HCT116 (cell line): Measurements from ENCODE around the gene ENKD1. TPM values are rescaled to one million over a fixed set of nuclear protein-coding genes. Genes with fewer than 3 reads are reported as not detected.

Source experiments
- ATAC-seq: fragments of 200-7000 bp; cut with Tn5 transposase; 2 replicates; pipeline ENCODE4 v1.9.1; 2020; ENCODE audit warnings: mild to moderate bottlenecking, moderate library complexity
- BruUV-seq: library from RNA; stranded (reverse); fragments of 400-500 nt; replicated peaks from 2 replicates; lab custom pipeline; 2021; lab: Mats Ljungman, UMichigan
- CTCF ChIA-PET: fragments of 300-600 bp; sonication (Branson Sonifier 250); formaldehyde crosslinking; loops from one replicate; lab custom pipeline; 2021; ENCODE audit warnings: antibody characterized with exemption; lab: Charles Lee
- POLR2A ChIA-PET: fragments of 300-600, 350-600 bp; sonication (Branson Sonifier 250); formaldehyde crosslinking; loops from one replicate; lab custom pipeline; 2021; ENCODE audit warnings: antibody characterized with exemption; lab: Charles Lee
- RAD21 ChIA-PET, 2 experiments: fragments of 300-600 bp; sonication (Branson Sonifier 250); formaldehyde crosslinking; loops; one replicate each; lab custom pipeline; 2023; ENCODE audit warnings: low total read pairs in 2 of 2; ENCODE audit not compliant: uncharacterized antibody in 2 of 2, unreplicated experiment in 2 of 2, low non-redundant PET in 1 of 2; lab: Charles Lee
- DNase-seq: peaks from one replicate; pipeline ENCODE4 v3.0.0-alpha.2; 2010; ENCODE audit warnings: low read depth, low spot score
- H2AFZ ChIP-seq: fragments of 200-600 bp; shearing (Covaris generic), sonication (generic); 2 replicates; pipeline ENCODE4 v1.6.1; 2017; ENCODE audit warnings: low read depth, mixed run types, mixed read lengths, antibody characterized with exemption, low read length; ENCODE audit not compliant: poor library complexity, severe bottlenecking
- H3K27ac ChIP-seq: 2 replicates; pipeline ENCODE4 v1.5.1; 2012; ENCODE audit warnings: low read depth, low read length
- H3K27me3 ChIP-seq: fragments of 200-600 bp; sonication (generic); 2 replicates; pipeline ENCODE4 v1.6.1; 2016; ENCODE audit warnings: mixed run types, low read length, mixed read lengths; ENCODE audit not compliant: insufficient read depth
- H3K36me3 ChIP-seq, 2 experiments: fragments of 200-500 bp in 1 of 2; fragments of 200-600 bp in 1 of 2; sonication (Bioruptor generic) in 1 of 2; sonication (generic) in 1 of 2; 2 replicates each; pipeline versions ENCODE4 v1.5.1 to v1.6.1; 2014 to 2016; ENCODE audit warnings: low read length in 2 of 2, inconsistent platforms in 1 of 2, mixed read lengths in 1 of 2, mixed run types in 1 of 2; ENCODE audit not compliant: insufficient read depth in 2 of 2, control insufficient read depth in 1 of 2
- H3K4me1 ChIP-seq, 2 experiments: fragments of 200-600 bp in 1 of 2; sonication (generic) in 1 of 2; 2 replicates each; pipeline versions ENCODE4 v1.5.1 to v1.6.1; 2012 to 2017; ENCODE audit warnings: low read length in 2 of 2, inconsistent platforms in 1 of 2, mild to moderate bottlenecking in 1 of 2, mixed read lengths in 1 of 2, mixed run types in 1 of 2, moderate library complexity in 1 of 2; ENCODE audit not compliant: insufficient read depth in 2 of 2, control insufficient read depth in 1 of 2
- H3K4me2 ChIP-seq: fragments of 200-600 bp; sonication (generic); 2 replicates; pipeline ENCODE4 v1.6.1; 2017; ENCODE audit warnings: mixed run types, low read length, mixed read lengths
- H3K4me3 ChIP-seq, 2 experiments: fragments of 200-600 bp in 1 of 2; sonication (generic) in 1 of 2; replicated peaks in 1 of 2; 2 replicates each; pipeline ENCODE4 v1.5.1; 2011 to 2016; ENCODE audit warnings: low read length in 2 of 2, control low read depth in 1 of 2, low read depth in 1 of 2, mild to moderate bottlenecking in 1 of 2, mixed read lengths in 1 of 2, mixed run types in 1 of 2
- H3K79me2 ChIP-seq: fragments of 200-600 bp; sonication (generic); 2 replicates; pipeline ENCODE4 v1.6.1; 2017; ENCODE audit warnings: mild to moderate bottlenecking, mixed run types, low read length, moderate library complexity, mixed read lengths; ENCODE audit not compliant: insufficient read depth
- H3K9ac ChIP-seq: fragments of 200-600 bp; sonication (generic); 2 replicates; pipeline ENCODE4 v1.6.1; 2016; ENCODE audit warnings: low read length, mixed read lengths
- H3K9me2 ChIP-seq: fragments of 200-600 bp; sonication (generic), shearing (Covaris generic); 2 replicates; pipeline ENCODE4 v1.6.1; 2017; ENCODE audit warnings: mixed run types, mild to moderate bottlenecking, moderate library complexity; ENCODE audit not compliant: insufficient read depth
- H3K9me3 ChIP-seq, 2 experiments: fragments of 200-500 bp in 1 of 2; fragments of 200-600 bp in 1 of 2; sonication (Bioruptor generic) in 1 of 2; sonication (generic) in 1 of 2; 2 replicates each; pipeline ENCODE4 v1.6.1; 2014 to 2017; ENCODE audit warnings: low read length in 2 of 2, mixed read lengths in 2 of 2, inconsistent platforms in 1 of 2, low read depth in 1 of 2, mild to moderate bottlenecking in 1 of 2, mixed run types in 1 of 2, moderate library complexity in 1 of 2; ENCODE audit not compliant: control insufficient read depth in 1 of 2, insufficient read depth in 1 of 2
- H4K20me1 ChIP-seq: fragments of 200-600 bp; sonication (generic), shearing (Covaris generic); 2 replicates; pipeline ENCODE4 v1.6.1; 2017; ENCODE audit warnings: mixed run types, mild to moderate bottlenecking, moderate library complexity; ENCODE audit not compliant: insufficient read depth
- EGR1 ChIP-seq: IDR thresholded peaks from 2 replicates; pipeline ENCODE4 v1.6.1; 2012; ENCODE audit warnings: low read depth
- FOSL1 ChIP-seq: IDR thresholded peaks from 2 replicates; pipeline ENCODE4 v1.6.1; 2012; ENCODE audit warnings: low read depth
- POLR2AphosphoS5 ChIP-seq: IDR thresholded peaks from 2 replicates; pipeline ENCODE4 v1.6.1; 2011; ENCODE audit warnings: mild to moderate bottlenecking, low read depth, low read length, moderate library complexity
- RAD21 ChIP-seq: IDR thresholded peaks from 2 replicates; pipeline ENCODE4 v1.6.1; 2012; ENCODE audit warnings: low read depth, mild to moderate bottlenecking
- ZNF274 ChIP-seq: fragments of 200-500 bp; sonication (Bioruptor generic); IDR thresholded peaks from 2 replicates; pipeline ENCODE4 v1.6.1; 2014; ENCODE audit warnings: mild to moderate bottlenecking, low read depth, low read length, inconsistent platforms
- intact Hi-C: fragments of 100-400 bp; cut with micrococcal nuclease; formaldehyde crosslinking; loops from 2 replicates; pipeline ENCODE4 v1.10.0; 2022
- total RNA-seq: library from RNA; stranded (reverse); gene quantifications from one replicate; pipeline ENCODE4 v1.2.1, GENCODE V29; 2021; ENCODE audit not compliant: unreplicated experiment
- TF ChIP-seq, protein P1 (sequence below): IDR thresholded peaks from 2 replicates; pipeline ENCODE4 v1.6.1; 2011; ENCODE audit warnings: mild to moderate bottlenecking, low read length, moderate library complexity; ENCODE audit not compliant: insufficient replicate concordance; ENCODE audit errors: extremely low read depth
- TF ChIP-seq, protein P2 (sequence below): IDR thresholded peaks from 2 replicates; pipeline ENCODE4 v1.6.1; 2012; ENCODE audit warnings: low read depth
- TF ChIP-seq, protein P3 (sequence below): IDR thresholded peaks from 2 replicates; pipeline ENCODE4 v1.6.1; 2012

Gene ENKD1
- total RNA-seq, 1 experiment from 2014 or later = 16.8 TPM

DNA sequence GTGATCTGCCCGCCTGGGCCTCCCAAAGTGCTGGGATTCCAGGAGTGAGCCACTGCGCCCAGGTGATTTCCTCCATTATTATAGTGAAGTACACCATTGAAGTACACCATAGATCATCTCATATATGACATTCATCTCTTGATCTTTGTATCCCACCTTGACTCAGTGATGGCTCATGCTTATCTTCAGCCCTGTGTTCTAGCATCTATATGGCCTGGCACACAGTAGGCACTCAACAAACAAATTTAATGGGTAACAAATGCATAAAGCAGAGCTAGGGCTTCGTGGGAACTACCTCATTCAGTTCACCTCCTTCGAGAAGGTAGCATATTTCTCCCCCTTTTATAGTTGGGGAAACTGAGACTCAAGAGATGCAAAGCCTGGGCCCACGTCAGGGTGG, 952 bp downstream of the ENKD1 start (continued):
- TF ChIP-seq, protein P1, sequence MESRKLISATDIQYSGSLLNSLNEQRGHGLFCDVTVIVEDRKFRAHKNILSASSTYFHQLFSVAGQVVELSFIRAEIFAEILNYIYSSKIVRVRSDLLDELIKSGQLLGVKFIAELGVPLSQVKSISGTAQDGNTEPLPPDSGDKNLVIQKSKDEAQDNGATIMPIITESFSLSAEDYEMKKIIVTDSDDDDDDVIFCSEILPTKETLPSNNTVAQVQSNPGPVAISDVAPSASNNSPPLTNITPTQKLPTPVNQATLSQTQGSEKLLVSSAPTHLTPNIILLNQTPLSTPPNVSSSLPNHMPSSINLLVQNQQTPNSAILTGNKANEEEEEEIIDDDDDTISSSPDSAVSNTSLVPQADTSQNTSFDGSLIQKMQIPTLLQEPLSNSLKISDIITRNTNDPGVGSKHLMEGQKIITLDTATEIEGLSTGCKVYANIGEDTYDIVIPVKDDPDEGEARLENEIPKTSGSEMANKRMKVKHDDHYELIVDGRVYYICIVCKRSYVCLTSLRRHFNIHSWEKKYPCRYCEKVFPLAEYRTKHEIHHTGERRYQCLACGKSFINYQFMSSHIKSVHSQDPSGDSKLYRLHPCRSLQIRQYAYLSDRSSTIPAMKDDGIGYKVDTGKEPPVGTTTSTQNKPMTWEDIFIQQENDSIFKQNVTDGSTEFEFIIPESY = no peak
- TF ChIP-seq ZNF274 = no peak
- TF ChIP-seq RAD21 = no peak
- TF ChIP-seq FOSL1 = no peak

DNA sequence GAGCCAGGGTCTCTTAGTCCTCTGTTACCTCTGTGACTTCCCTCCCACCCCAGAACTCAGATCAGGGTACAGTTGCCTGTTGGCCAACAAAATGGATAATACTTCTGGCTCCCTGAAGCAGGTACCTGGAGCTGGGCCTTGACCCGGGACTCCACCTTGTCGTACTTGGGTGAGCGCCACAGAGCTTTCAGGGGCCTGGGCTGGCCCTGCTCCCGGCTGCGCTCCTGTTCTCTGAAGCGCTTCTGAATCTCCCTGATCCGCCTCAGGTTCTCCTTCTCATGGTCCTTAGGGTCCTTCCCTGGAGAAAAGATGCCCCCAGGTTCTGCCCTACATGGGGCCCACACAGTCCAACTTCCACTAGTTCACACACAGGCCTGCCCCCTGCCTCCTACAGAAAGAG, 1.7 kb downstream of the ENKD1 start:
- H3K9me2 ChIP-seq = no peaks in the 10 kb centered on the region
- H3K9me3 ChIP-seq = no peaks in the 10 kb centered on the region
- TF ChIP-seq, protein P2, sequence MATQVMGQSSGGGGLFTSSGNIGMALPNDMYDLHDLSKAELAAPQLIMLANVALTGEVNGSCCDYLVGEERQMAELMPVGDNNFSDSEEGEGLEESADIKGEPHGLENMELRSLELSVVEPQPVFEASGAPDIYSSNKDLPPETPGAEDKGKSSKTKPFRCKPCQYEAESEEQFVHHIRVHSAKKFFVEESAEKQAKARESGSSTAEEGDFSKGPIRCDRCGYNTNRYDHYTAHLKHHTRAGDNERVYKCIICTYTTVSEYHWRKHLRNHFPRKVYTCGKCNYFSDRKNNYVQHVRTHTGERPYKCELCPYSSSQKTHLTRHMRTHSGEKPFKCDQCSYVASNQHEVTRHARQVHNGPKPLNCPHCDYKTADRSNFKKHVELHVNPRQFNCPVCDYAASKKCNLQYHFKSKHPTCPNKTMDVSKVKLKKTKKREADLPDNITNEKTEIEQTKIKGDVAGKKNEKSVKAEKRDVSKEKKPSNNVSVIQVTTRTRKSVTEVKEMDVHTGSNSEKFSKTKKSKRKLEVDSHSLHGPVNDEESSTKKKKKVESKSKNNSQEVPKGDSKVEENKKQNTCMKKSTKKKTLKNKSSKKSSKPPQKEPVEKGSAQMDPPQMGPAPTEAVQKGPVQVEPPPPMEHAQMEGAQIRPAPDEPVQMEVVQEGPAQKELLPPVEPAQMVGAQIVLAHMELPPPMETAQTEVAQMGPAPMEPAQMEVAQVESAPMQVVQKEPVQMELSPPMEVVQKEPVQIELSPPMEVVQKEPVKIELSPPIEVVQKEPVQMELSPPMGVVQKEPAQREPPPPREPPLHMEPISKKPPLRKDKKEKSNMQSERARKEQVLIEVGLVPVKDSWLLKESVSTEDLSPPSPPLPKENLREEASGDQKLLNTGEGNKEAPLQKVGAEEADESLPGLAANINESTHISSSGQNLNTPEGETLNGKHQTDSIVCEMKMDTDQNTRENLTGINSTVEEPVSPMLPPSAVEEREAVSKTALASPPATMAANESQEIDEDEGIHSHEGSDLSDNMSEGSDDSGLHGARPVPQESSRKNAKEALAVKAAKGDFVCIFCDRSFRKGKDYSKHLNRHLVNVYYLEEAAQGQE = no peak
- TF ChIP-seq EGR1 (no peak), RAD21 (no peak), POLR2AphosphoS5 (no peak)
- TF ChIP-seq, protein P3, sequence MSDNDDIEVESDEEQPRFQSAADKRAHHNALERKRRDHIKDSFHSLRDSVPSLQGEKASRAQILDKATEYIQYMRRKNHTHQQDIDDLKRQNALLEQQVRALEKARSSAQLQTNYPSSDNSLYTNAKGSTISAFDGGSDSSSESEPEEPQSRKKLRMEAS = no peak
- H3K4me2 ChIP-seq = no peak overlapping the region
- H4K20me1 ChIP-seq = no peaks in the 10 kb centered on the region
- H3K27ac ChIP-seq = no peak overlapping the region
- H3K79me2 ChIP-seq = peaks cover 5% of the 10 kb centered on the region; the same call in 1 of the 2 replicates
- intact Hi-C loops = loop anchor here (10.0 kb wide), 1 partner anchor 710 kb away; no protein-coding TSS in a partner anchor
- no peaks in the 10 kb centered on the region for H3K36me3 ChIP-seq
- no TSS peak for BruUV-seq
- no peak for DNase-seq
- ChIA-PET CTCF (no interaction called here), POLR2A (no interaction called here), RAD21 (no interaction called here)
- no peak overlapping the region for H3K4me3 ChIP-seq
- no peak for ATAC-seq
- H3K9ac ChIP-seq = no peak overlapping the region
- H2AFZ ChIP-seq = no peak overlapping the region
- peaks cover 9 to 48% of the 10 kb centered on the region in 2 experiments; a peak in 3 of 4 replicates for H3K4me1 ChIP-seq
- no peaks in the 10 kb centered on the region for H3K27me3 ChIP-seq
